ENCODE results near the gene ACSS3.

- TF ChIP-seq MAX (IDR thresholded peaks at IDR 0.05) (no peak), REST (IDR thresholded peaks at IDR 0.05; ENCODE audit: low read depth) (no peak), EGR1 (IDR thresholded peaks at IDR 0.05) (no peak), USF1 (IDR thresholded peaks at IDR 0.05) (no peak), YY1 (IDR thresholded peaks at IDR 0.05; ENCODE audit: low read depth) (no peak), CREB1 (IDR thresholded peaks at IDR 0.05; ENCODE audit: low read depth) (no peak), TCF12 (IDR thresholded peaks at IDR 0.05; ENCODE audit: low read depth) (no peak), CEBPB (IDR thresholded peaks at IDR 0.05) (no peak), FOXM1 (IDR thresholded peaks at IDR 0.05; ENCODE audit: borderline replicate concordance, low read depth) (no peak)
Observed at GRCh38 chr12:81089412-81089811, 11.5 kb downstream of the ACSS3 start.

Data from Ishikawa (cell line).